HCT116 (cell line): Measurements from ENCODE around the gene NDUFAF5.

Experiments
- CEBPB ChIP-seq: IDR thresholded peaks from 2 replicates; pipeline ENCODE4 v1.6.1; 2012; ENCODE audit warnings: low read depth
- CTCF ChIP-seq, 3 experiments: fragments of 200-600 bp in 1 of 3; sonication (generic) in 1 of 3; IDR thresholded peaks in 2 of 3; conservative IDR thresholded peaks in 1 of 3; 2 replicates each; pipeline ENCODE4 v1.5.1; 2012 to 2017; ENCODE audit warnings: low read depth in 2 of 3, low read length in 2 of 3, antibody characterized with exemption in 1 of 3, borderline replicate concordance in 1 of 3, control low read depth in 1 of 3, mild to moderate bottlenecking in 1 of 3, mixed read lengths in 1 of 3, mixed run types in 1 of 3, moderate library complexity in 1 of 3; ENCODE audit not compliant: insufficient read depth in 1 of 3
- EGR1 ChIP-seq: IDR thresholded peaks from 2 replicates; pipeline ENCODE4 v1.6.1; 2012; ENCODE audit warnings: low read depth
- EZH2 ChIP-seq: fragments of 200-600 bp; sonication (generic); IDR thresholded peaks from 2 replicates; pipeline ENCODE4 v1.6.1; 2017; ENCODE audit warnings: antibody characterized with exemption, mixed run types
- POLR2A ChIP-seq: IDR thresholded peaks from 2 replicates; pipeline ENCODE4 v1.7.0; 2011; ENCODE audit warnings: borderline replicate concordance; ENCODE audit not compliant: insufficient read depth, insufficient read length; ENCODE audit errors: extremely low read depth
- REST ChIP-seq: IDR thresholded peaks from 2 replicates; pipeline ENCODE4 v1.6.1; 2012; ENCODE audit warnings: low read depth
- SRF ChIP-seq: IDR thresholded peaks from 2 replicates; pipeline ENCODE4 v1.6.1; 2012; ENCODE audit warnings: low read depth
- TCF7L2 ChIP-seq: IDR thresholded peaks from 2 replicates; pipeline ENCODE4 v1.7.0; 2011; ENCODE audit warnings: borderline replicate concordance, inconsistent platforms; ENCODE audit not compliant: insufficient read depth, insufficient read length; ENCODE audit errors: extremely low read depth
- TF ChIP-seq, protein P1 (sequence below): IDR thresholded peaks from 2 replicates; pipeline ENCODE4 v1.6.1; 2011; ENCODE audit warnings: mild to moderate bottlenecking, low read length, moderate library complexity; ENCODE audit not compliant: insufficient replicate concordance; ENCODE audit errors: extremely low read depth

DNA sequence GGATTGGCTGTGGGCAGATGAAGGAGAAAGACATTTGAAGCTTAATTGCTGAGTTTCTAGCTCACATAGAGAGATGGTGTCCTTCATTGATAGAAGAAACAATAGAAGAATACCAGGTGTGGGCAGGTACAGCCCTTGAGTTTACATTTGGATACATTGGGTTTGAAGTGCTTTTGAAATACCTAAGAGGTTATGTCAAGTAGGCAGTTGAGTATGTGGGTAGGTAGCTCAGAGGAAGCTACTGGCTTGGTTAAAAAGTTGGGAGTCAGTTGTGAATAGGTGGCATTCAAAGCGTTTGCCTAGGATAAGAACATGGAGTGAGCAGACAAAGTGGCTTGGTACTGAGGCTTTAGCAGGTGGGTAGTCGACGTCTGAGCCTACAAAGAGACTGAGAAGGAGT, 25.0 kb downstream of the NDUFAF5 start:
- TF ChIP-seq CTCF (IDR thresholded peaks at IDR 0.05 in 2 of 3, conservative IDR thresholded peaks at IDR 0.05 in 1 of 3; ENCODE audit: borderline replicate concordance in 1 of 3, insufficient read depth in 1 of 3, low read depth in 2 of 3, low read length in 2 of 3), result no peak
- TF ChIP-seq SRF, result no peak
- no peak for TF ChIP-seq EGR1
- TF ChIP-seq CEBPB, result no peak
- no peak for TF ChIP-seq EZH2
- no peak for TF ChIP-seq POLR2A
- no peak for TF ChIP-seq REST
- no peak for TF ChIP-seq TCF7L2
- TF ChIP-seq, protein P1, sequence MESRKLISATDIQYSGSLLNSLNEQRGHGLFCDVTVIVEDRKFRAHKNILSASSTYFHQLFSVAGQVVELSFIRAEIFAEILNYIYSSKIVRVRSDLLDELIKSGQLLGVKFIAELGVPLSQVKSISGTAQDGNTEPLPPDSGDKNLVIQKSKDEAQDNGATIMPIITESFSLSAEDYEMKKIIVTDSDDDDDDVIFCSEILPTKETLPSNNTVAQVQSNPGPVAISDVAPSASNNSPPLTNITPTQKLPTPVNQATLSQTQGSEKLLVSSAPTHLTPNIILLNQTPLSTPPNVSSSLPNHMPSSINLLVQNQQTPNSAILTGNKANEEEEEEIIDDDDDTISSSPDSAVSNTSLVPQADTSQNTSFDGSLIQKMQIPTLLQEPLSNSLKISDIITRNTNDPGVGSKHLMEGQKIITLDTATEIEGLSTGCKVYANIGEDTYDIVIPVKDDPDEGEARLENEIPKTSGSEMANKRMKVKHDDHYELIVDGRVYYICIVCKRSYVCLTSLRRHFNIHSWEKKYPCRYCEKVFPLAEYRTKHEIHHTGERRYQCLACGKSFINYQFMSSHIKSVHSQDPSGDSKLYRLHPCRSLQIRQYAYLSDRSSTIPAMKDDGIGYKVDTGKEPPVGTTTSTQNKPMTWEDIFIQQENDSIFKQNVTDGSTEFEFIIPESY, result no peak
